SJCRH30 (cell line): ENCODE results near the gene MBTD1. TPM values are rescaled to one million over a fixed set of nuclear protein-coding genes. Genes with fewer than 3 reads are reported as not detected.

Experiments used
- total RNA-seq: library from RNA; depleted of rRNA; stranded (reverse); fragments of >200 nt; shearing (Covaris generic); gene quantifications from 2 replicates; pipeline ENCODE4 v1.2.3, GENCODE V29; 2014; rRNA removed

MBTD1 gene
- total RNA-seq, 1 experiment from 2014 or later: 18.6 TPM

Other genes with a start within 250 kb of the MBTD1 start
- gene SPAG9, start 139.2 kb downstream of the MBTD1 start, total RNA-seq: 35.6 and 42.8 TPM in 2 replicates
- gene NME1, start 106.5 kb downstream of the MBTD1 start, total RNA-seq: 263 and 271 TPM in 2 replicates
- gene NME2, start 93.6 kb downstream of the MBTD1 start, total RNA-seq: 418 and 434 TPM in 2 replicates
- 51.7 and 57.9 TPM in 2 replicates for gene UTP18, start 497 bp upstream of the MBTD1 start, total RNA-seq